Left lung (tissue), 10 donors: Measurements from ENCODE around the gene FAXC. TPM values are rescaled to one million over a fixed set of nuclear protein-coding genes. Genes with fewer than 3 reads are reported as not detected.
"Not testable (repeated sequence)": the region's sequence is repeated elsewhere in the genome, so short reads cannot be mapped to it uniquely, and the experiment has no call there.

ENCODE experiments used
- ATAC-seq: fragments of 200-7000 bp; cut with Tn5 transposase; one replicate; pipeline ENCODE4 v1.9.1; 2020; ENCODE audit warnings: moderate library complexity
- DNase-seq, 4 donors: peaks; one replicate each; pipeline ENCODE4 v3.0.0-alpha.2; 2013 to 2020
- H3K27ac ChIP-seq, 2 donors: fragments of 200-600 bp; sonication (generic) in 1 of 2; one replicate each; pipeline versions ENCODE4 v1.5.0 to v1.8.0; 2020 to 2021
- H3K27me3 ChIP-seq, 2 donors: fragments of 200-600 bp; sonication (generic) in 1 of 2; one replicate each; pipeline versions ENCODE4 v1.5.0 to v1.8.0; 2020 to 2021
- H3K36me3 ChIP-seq, 2 donors: fragments of 200-600 bp; sonication (generic) in 1 of 2; one replicate each; pipeline versions ENCODE4 v1.5.0 to v1.8.0; 2020 to 2021
- H3K4me1 ChIP-seq, 2 donors: fragments of 200-600 bp; one replicate each; pipeline ENCODE4 v1.8.0; 2021
- H3K4me3 ChIP-seq, 2 donors: fragments of 200-600 bp; sonication (generic) in 1 of 2; one replicate each; pipeline versions ENCODE4 v1.5.0 to v1.8.0; 2020 to 2021; ENCODE audit warnings: mild to moderate bottlenecking in 1 of 2
- H3K9me3 ChIP-seq, 2 donors: fragments of 200-600 bp; sonication (generic) in 1 of 2; one replicate each; pipeline versions ENCODE4 v1.5.0 to v1.8.0; 2020 to 2021
- CTCF ChIP-seq, 2 donors: fragments of 200-600 bp; sonication (generic) in 1 of 2; IDR thresholded peaks; one replicate each; pipeline versions ENCODE4 v1.5.0 to v1.8.0; 2021; ENCODE audit warnings: antibody characterized with exemption in 2 of 2
- intact Hi-C, 2 donors: fragments of 100-400 bp; cut with DNase I; formaldehyde crosslinking; loops; one replicate each; pipeline versions ENCODE4 v1.11.2 to v1.14.2; 2022
- polyA plus RNA-seq, 6 donors: library from polyadenylated mRNA; unstranded; fragments of 120-200 nt; gene quantifications; one replicate each; pipeline ENCODE4 v1.2.1, GENCODE V29; 2013; ENCODE audit not compliant: insufficient read length in 6 of 6
- total RNA-seq, 2 donors: library from RNA; stranded (reverse); fragmentation: NEBNext Ultra II Directional; extraction: Animal tissue kit (Norgen Biotek cat#: 25700); gene quantifications; one replicate each; pipeline ENCODE4 v1.2.1, GENCODE V29; 2021
- donor health status: DM: no; HTN: yes; CAD: no.
- donor health status: DM: no; HTN: no; CAD: no.

FAXC gene
- total and polyA plus RNA-seq, 8 donors: 5.2 to 12.7 (median 8.6) TPM

GRCh38 chr6:99270030-99270429, 79.4 kb downstream of the FAXC start:
- no peak for TF ChIP-seq CTCF (IDR thresholded peaks at IDR 0.05)
- H3K36me3 ChIP-seq: no peaks in the 10 kb centered on the region
- no peaks in the 10 kb centered on the region for H3K4me1 ChIP-seq
- DNase-seq: no peak
- peaks cover 0 to 4% of the 10 kb centered on the region in 2 donors for H3K9me3 ChIP-seq
- intact Hi-C loops: no loop called here
- H3K27me3 ChIP-seq: no peaks in the 10 kb centered on the region
- no peak overlapping the region for H3K4me3 ChIP-seq
- no peak for ATAC-seq
- no peak overlapping the region for H3K27ac ChIP-seq

GRCh38 chr6:99269207-99269606, 80.3 kb downstream of the FAXC start:
- H3K4me1 ChIP-seq: no peaks in the 10 kb centered on the region
- no peak for TF ChIP-seq CTCF (IDR thresholded peaks at IDR 0.05)
- H3K9me3 ChIP-seq: peaks cover 0 to 4% of the 10 kb centered on the region in 2 donors
- no peak overlapping the region for H3K4me3 ChIP-seq
- DNase-seq: no peak
- H3K27me3 ChIP-seq: no peaks in the 10 kb centered on the region
- no peaks in the 10 kb centered on the region for H3K36me3 ChIP-seq
- intact Hi-C loops: no loop called here
- H3K27ac ChIP-seq: no peak overlapping the region
- ATAC-seq: no peak

DNA sequence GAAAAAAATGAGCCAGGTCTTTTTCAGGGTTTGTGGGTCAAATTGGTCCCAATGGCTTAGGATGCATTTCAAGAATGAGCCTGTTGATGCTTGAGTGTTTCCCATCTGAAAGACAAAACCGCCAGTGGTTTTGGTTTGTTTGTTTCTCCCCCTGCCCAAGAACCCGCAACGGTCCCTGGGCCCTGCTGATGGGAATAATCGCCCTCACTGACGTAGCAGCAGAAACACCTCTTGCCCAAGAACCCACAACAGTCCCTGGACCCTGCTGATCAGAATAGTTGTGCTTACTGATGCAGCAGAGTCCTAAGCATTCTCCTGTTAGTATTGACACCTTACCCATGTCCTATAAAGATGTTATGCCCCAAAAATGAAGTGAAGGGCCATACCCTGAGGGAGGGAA, 82.5 kb downstream of the FAXC start:
- H3K9me3 ChIP-seq, H3K27ac ChIP-seq, DNase-seq, H3K4me3 ChIP-seq, H3K36me3 ChIP-seq, intact Hi-C loops, H3K27me3 ChIP-seq, H3K4me1 ChIP-seq, ATAC-seq: not testable (repeated sequence)

- H3K4me1 ChIP-seq, H3K9me3 ChIP-seq, H3K36me3 ChIP-seq, intact Hi-C loops, H3K27ac ChIP-seq, ATAC-seq, H3K4me3 ChIP-seq, H3K27me3 ChIP-seq, DNase-seq: not testable (repeated sequence)
These were observed 84.0 kb downstream of the FAXC start for GRCh38 chr6:99265447-99265846.

- Histone ChIP-seq H3K4me3 (no peak overlapping the region), H3K36me3 (no peaks in the 10 kb centered on the region), H3K27me3 (no peaks in the 10 kb centered on the region), H3K9me3 (no peaks in the 10 kb centered on the region), H3K4me1 (no peaks in the 10 kb centered on the region), H3K27ac (no peak overlapping the region)
- ATAC-seq (no peak), DNase-seq (no peak)
- intact Hi-C loops: no loop called here
- no peak for TF ChIP-seq CTCF (IDR thresholded peaks at IDR 0.05)
These were observed 94.6 kb downstream of the FAXC start for GRCh38 chr6:99254616-99255550.

- no peak for TF ChIP-seq CTCF (IDR thresholded peaks at IDR 0.05)
- intact Hi-C loops: no loop called here
- H3K9me3 ChIP-seq: no peaks in the 10 kb centered on the region
- no peak for DNase-seq
- H3K36me3 ChIP-seq: no peaks in the 10 kb centered on the region
- H3K27ac ChIP-seq: no peak overlapping the region
- ATAC-seq: no peak
- H3K4me3 ChIP-seq: no peak overlapping the region
- H3K4me1 ChIP-seq: no peaks in the 10 kb centered on the region
- no peaks in the 10 kb centered on the region for H3K27me3 ChIP-seq
These were observed 96.2 kb downstream of the FAXC start for GRCh38 chr6:99253271-99253670.
